ENCODE results near the gene RHOJ. TPM values are rescaled to one million over a fixed set of nuclear protein-coding genes. Genes with fewer than 3 reads are reported as not detected.

Gene RHOJ
- polyA plus RNA-seq, 1 experiment, result 62.7 TPM

GRCh38 chr14:63257299-63257698 is 53.1 kb downstream of the RHOJ start:
- no peak overlapping the region for H3K4me3 ChIP-seq (ENCODE audit: low read depth, low read length)
- no peaks in the 10 kb centered on the region for H3K9me3 ChIP-seq (ENCODE audit: control insufficient read depth, insufficient read depth, low read length)
- H3K27me3 ChIP-seq (ENCODE audit: control insufficient read depth, insufficient read depth, low read length), result no peaks in the 10 kb centered on the region
- ChIA-PET CTCF (no interaction called here), POLR2A (no interaction called here)
- no peak overlapping the region for H3K27ac ChIP-seq (ENCODE audit: low read depth, low read length)
- TF ChIP-seq, protein P1, sequence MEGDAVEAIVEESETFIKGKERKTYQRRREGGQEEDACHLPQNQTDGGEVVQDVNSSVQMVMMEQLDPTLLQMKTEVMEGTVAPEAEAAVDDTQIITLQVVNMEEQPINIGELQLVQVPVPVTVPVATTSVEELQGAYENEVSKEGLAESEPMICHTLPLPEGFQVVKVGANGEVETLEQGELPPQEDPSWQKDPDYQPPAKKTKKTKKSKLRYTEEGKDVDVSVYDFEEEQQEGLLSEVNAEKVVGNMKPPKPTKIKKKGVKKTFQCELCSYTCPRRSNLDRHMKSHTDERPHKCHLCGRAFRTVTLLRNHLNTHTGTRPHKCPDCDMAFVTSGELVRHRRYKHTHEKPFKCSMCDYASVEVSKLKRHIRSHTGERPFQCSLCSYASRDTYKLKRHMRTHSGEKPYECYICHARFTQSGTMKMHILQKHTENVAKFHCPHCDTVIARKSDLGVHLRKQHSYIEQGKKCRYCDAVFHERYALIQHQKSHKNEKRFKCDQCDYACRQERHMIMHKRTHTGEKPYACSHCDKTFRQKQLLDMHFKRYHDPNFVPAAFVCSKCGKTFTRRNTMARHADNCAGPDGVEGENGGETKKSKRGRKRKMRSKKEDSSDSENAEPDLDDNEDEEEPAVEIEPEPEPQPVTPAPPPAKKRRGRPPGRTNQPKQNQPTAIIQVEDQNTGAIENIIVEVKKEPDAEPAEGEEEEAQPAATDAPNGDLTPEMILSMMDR (IDR thresholded peaks at IDR 0.05; ENCODE audit: low read depth, low read length), result no peak
- DNase-seq (ENCODE audit: low read depth, low spot score), result no peak

GRCh38 chr14:63262446-63262845 is 58.2 kb downstream of the RHOJ start:
- ChIA-PET POLR2A (no interaction called here), CTCF (interaction anchor here (0.6 to 1.0 kb wide), 2 partner anchors 15 to 48 kb away, joined by 3 read pairs; no protein-coding TSS in a partner anchor)
- TF ChIP-seq, protein P1 (IDR thresholded peaks at IDR 0.05; ENCODE audit: low read depth, low read length), result no peak
- Histone ChIP-seq H3K4me3 (ENCODE audit: low read depth, low read length) (no peak overlapping the region), H3K27me3 (ENCODE audit: control insufficient read depth, insufficient read depth, low read length) (no peaks in the 10 kb centered on the region), H3K9me3 (ENCODE audit: control insufficient read depth, insufficient read depth, low read length) (no peaks in the 10 kb centered on the region), H3K27ac (ENCODE audit: low read depth, low read length) (no peak overlapping the region)
- DNase-seq (ENCODE audit: low read depth, low spot score), result no peak

- Histone ChIP-seq H3K27me3 (ENCODE audit: control insufficient read depth, insufficient read depth, low read length) (no peaks in the 10 kb centered on the region), H3K9me3 (ENCODE audit: control insufficient read depth, insufficient read depth, low read length) (no peaks in the 10 kb centered on the region), H3K4me3 (ENCODE audit: low read depth, low read length) (no peak overlapping the region), H3K27ac (ENCODE audit: low read depth, low read length) (no peak overlapping the region)
- ChIA-PET CTCF (interaction anchor here (0.5 to 1.8 kb wide), 2 partner anchors 11 to 529 kb away, joined by 3 to 9 read pairs; no protein-coding TSS in a partner anchor), POLR2A (no interaction called here)
- DNase-seq (ENCODE audit: low read depth, low spot score), result no peak
- TF ChIP-seq, protein P1 (IDR thresholded peaks at IDR 0.05; ENCODE audit: low read depth, low read length), result no peak
Observed at GRCh38 chr14:63266106-63266505, 61.9 kb downstream of the RHOJ start.

DNA sequence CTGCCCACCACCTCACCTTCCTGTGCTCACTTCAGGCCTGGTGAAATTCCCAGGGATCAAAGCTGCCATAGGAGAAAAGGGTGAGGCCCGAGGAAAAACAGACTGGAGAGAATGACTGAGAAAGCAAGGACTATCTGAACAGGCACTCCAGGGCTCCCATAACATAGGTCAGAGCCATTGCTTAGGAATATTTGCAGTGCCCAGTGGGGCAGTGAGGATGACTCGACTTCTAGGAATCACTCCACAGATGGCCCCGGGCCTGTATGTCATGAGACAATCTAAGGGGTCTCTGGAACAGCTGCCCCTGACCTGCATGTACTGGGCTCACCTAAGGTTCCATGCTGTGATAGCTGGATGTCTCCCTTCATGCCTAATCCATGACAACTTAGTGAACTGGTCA is 62.9 kb downstream of the RHOJ start:
- POLR2A ChIA-PET, result no interaction called here
- no peak for DNase-seq (ENCODE audit: low read depth, low spot score)

GRCh38 chr14:63268771-63269170 is 64.5 kb downstream of the RHOJ start:
- TF ChIP-seq, protein P1 (IDR thresholded peaks at IDR 0.05; ENCODE audit: low read depth, low read length), result no peak
- ChIA-PET POLR2A (no interaction called here), CTCF (interaction anchor here (0.7 to 1.5 kb wide), 2 partner anchors 9 to 1089 kb away, joined by 4 read pairs; no protein-coding TSS in a partner anchor)
- Histone ChIP-seq H3K27me3 (ENCODE audit: control insufficient read depth, insufficient read depth, low read length) (no peaks in the 10 kb centered on the region), H3K9me3 (ENCODE audit: control insufficient read depth, insufficient read depth, low read length) (no peaks in the 10 kb centered on the region), H3K27ac (ENCODE audit: low read depth, low read length) (no peak overlapping the region), H3K4me3 (ENCODE audit: low read depth, low read length) (no peak overlapping the region)
- no peak for DNase-seq (ENCODE audit: low read depth, low spot score)

More for the DNA sequence above, 62.9 kb downstream of the RHOJ start:
- no peaks in the 10 kb centered on the region for H3K27me3 ChIP-seq (ENCODE audit: control insufficient read depth, insufficient read depth, low read length)
- CTCF ChIA-PET, result interaction anchor here (1.1 to 1.8 kb wide), 2 partner anchors 10 to 1105 kb away, joined by 4 to 9 read pairs; no protein-coding TSS in a partner anchor
- H3K9me3 ChIP-seq (ENCODE audit: control insufficient read depth, insufficient read depth, low read length), result no peaks in the 10 kb centered on the region
- TF ChIP-seq, protein P1 (IDR thresholded peaks at IDR 0.05; ENCODE audit: low read depth, low read length), result no peak
- no peak overlapping the region for H3K27ac ChIP-seq (ENCODE audit: low read depth, low read length)
- H3K4me3 ChIP-seq (ENCODE audit: low read depth, low read length), result no peak overlapping the region
